Kidney glomerular epithelial cell (primary cell): ENCODE results near the gene CST7.
"Not testable (repeated sequence)": the region's sequence is repeated elsewhere in the genome, so short reads cannot be mapped to it uniquely, and the experiment has no call there.

Experiments used
- DNase-seq: peaks from one replicate; lab custom pipeline; 2025; lab: John Stamatoyannopoulos, UW

The CST7 gene, protein sequence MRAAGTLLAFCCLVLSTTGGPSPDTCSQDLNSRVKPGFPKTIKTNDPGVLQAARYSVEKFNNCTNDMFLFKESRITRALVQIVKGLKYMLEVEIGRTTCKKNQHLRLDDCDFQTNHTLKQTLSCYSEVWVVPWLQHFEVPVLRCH

DNA sequence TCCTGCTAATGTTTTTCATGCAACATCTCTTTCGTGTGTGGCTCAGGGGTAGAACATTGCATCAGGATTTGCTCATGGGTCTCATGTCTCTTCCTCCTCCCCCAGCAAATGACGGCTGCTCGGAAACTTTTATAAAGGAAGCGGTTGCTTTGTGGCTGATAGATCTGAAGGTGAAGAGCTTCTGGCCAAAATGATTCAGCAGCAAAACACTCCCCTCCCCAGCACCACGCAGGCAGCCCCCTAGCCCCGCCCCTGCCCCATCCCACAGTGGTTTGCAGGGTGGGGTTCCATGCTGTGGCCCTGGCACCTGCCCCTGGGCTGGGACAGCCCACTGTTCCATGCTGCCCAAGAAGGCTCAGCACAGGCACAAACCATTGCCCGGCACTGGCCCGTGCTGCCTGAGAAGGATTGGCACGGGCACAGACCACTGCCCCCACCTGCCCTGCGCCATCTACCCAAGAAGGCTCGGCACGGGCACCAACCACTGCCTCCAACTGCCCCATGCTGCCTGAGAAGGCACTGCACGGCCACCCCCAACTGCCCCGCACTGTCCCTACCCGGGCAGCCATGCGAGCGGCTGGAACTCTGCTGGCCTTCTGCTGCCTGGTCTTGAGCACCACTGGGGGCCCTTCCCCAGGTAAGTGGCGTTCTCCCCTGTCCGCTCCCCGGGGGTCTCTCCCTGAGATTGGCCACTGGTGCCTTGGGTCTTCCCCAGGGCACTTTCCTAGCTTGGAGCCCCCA, at the start of gene CST7:
Gene CST7, plus strand, starts transcription at position 331 of the 741 bp plus-strand sequence. Its CDS starts 237 bp downstream, at position 568.
- no peak for DNase-seq

DNA sequence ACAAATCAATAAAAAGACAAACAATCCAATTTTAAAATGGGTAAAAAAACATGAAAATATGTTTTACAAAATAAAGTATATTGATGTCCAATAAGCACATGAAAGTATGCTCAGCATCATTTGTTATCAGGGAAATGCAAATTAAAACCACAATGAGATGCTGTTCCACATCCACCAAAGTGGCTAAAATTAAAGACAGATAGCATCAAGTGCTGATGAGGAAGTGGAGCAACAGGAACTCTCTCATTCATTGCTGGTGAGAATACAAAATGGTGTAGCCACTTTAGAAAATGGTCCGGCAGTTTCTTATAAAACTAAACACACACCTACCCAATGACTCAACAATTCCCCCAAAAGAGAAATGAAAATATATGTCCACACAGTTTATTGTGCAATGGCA, 42.3 kb upstream of the CST7 start:
- no peak for DNase-seq

DNA sequence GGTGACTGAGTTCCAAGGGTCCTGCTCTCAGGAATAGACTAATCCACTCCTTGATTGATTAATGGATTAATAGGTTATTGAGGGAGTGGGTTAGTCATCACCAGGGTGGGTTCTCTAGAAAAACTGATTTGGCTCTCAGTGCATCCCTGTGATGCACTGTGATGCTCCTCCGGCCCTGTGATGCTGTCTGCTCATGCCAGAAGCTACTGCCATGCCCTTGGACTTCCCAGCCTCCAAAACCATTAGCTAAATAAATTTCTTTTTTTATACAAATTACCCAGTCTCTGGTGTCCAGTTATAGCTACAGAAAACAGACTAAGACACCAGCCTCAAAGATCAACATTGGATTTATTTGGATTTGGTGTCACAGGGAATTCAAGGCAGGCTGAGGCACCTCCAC, 40.4 kb upstream of the CST7 start:
- DNase-seq = no peak

DNA sequence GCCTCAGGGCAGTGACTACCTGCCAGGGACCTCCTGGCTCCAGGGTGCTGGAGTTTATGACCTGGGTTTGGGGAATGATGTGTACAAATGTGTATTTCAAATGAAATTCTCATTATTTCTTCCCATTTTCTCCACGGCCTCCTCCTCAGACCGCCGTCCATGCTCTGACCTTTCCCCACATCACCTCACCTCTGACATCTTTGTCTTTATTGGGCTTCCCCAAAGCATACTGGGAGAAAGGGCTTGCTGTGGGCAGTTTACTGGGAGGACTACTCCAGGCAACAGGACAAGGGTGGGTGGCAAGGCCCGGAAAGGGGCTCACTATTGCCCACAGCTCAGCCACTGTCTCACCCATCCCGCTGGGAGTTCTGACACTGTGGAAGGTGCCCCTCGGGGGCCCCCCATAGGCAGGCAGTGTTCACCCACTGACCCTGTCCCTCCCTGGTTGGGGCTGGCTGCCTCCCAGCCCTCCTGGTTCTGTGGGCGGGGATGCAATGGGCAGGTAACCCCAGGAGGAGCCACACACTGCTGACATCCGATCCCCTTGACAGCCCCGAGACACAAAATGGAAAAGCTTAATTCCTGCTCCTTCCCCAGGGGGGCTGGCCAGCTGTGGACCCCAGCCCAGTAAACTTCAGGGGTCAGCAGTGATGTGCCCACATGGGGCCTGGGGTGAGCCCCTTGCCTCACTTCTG, 39.8 kb upstream of the CST7 start:
- DNase-seq = no peak

DNA sequence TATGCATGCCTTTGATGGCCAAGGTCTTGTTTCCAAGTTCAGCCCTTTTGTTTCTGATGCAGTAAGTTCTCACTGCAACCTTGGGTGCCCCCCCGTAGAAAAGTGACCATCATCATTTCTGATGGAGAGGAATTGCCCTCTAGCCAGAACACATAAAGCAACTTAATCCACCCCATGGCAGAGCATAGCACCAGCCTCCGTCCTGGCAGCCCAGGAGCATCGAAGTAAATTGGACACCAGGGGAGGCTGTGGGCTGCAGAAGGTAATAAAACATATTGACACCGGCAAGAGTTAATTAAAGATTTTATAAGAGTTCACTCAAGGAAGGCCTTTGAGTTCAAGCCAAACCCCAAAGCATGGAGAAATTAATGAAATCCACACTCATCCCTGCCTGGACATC, 39.2 kb upstream of the CST7 start:
- no peak for DNase-seq

DNA sequence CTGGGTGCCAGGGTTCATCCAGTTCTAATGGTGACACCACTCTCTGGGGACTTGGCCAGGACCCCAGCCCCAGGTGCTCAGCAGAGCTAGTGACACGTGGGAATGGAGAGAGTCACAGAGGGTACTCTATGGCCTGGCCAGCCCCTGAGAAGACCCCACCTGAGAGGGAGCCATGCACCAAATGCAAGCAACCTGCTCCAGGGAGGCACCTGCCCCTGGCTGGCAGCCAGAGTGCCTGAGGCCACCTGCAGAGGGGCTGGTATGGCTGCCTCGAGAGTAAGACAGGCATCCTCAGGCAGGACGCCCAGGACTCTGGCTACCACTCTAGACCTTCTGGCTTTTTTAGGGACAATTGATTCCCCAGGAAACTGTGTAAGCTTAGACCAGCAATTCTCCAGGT, 38.6 kb upstream of the CST7 start:
- no peak for DNase-seq

DNA sequence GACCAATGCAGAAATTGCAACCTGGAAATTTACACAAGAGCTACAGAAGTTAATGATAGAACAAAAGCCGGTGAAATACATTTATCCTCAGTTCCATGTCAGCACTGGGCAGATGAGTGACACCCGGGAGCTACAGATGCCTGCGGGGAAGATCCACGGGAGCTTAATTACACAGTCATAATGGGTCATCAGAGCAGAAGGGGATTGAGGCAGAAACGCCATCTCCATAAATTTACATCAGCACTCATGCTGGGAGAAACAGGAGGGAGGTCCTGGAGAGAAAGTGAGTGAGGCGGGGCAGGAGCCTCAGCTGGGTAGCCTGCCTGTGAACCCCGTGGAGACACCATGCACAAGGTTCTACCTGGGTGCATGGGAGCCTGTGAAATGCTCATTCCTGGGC, 37.6 kb upstream of the CST7 start:
- no peak for DNase-seq

DNA sequence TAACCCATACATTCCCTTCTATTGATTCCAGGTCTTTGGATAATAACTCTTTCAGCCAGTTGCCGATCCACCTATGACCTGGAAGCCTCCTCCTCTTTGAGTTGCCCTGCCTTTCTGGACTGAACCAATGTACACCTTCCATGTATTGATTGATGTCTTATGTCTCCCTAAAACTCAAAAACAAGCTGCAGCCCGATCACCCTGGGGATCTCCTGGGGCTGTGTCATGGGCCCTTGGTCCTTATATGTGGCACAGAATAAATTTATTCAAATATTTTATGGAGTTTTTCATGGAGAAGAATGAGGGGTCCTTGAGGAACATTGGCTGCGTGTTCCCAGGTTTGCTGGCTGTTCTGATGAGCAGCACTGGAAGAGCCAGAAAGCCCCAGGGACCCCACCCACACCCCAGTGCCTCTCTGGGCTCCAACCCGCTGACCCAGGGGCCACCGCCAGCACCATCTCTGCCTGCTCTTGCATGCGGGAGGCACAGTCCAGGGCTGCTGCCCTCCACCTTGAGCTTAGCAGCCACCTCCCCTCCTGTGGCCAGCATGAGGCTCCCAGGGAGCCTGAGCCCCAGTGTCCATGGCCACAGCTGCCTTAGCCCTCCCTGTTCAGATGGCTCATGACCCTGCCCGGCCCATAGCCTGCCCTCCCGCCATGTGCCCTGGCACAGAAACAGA, 36.5 kb upstream of the CST7 start:
- no peak for DNase-seq

DNA sequence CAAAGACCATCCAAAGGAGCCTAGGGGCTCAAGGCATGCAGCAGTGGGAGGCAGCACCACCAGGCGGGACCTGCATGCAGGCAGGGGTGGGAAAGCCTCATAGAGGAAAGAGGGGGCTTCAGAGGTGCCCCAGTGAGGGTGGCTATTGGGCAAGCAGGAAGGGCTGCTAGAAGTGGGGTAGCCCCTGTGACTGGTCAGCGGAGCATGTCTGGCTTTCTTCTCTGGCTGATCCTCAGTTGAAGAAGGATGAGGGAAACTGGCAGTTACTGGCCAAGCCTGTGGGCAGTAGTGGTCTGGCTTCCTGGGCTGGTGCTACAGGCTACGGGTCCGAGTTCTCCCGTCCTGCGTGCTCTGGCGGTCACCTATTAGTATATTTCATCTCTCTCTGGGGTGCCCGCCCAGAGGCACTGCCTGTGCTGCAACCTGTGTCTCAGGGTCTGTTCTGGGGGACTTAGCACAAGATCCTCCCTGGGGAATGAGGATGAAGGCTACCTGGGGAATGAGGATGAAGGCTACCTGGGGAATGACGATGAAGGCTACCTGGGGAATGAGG, 35.9 kb upstream of the CST7 start:
- DNase-seq = no peak

DNA sequence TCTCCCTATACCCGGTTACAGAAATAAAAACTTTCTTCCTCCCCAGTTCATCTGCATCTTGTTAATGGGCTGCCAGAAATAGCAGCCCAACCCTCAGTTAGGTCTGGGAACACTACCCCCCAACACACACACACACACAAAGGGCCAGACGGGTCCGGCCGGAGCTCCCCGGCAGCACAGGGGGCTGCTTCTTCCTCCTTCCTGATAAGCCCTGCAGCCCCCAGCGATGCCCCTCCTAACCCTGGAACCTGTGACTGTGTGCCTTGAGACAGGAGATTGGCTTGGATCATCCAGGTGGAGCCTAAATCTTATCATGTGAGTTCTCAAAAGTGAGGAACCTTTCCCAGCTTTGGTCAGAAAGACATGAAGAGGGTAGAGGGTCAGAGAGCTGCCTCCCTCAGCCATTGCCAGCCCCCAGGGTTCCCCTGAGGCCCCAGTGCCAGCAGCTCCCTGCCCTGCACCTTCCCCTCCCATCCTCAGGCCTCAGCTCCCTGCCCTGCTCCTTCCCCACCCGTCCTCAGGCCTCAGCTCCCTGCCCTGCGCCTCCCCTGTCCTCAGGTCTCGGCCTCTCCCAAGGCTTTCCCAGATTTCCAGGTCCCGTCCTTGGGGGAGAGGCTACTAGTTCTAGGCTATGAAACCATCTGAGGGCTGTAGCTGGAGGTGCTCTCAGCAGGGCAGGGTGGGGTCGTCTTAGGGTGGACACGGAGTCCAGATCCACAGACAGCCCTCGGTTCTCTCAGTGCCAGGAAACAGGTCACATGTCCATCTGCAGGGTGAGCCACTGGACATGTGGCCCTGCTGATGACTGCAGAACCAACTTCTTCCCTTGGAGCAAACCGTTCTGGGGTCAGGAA, 34.5 kb upstream of the CST7 start:
- DNase-seq = no peak

DNA sequence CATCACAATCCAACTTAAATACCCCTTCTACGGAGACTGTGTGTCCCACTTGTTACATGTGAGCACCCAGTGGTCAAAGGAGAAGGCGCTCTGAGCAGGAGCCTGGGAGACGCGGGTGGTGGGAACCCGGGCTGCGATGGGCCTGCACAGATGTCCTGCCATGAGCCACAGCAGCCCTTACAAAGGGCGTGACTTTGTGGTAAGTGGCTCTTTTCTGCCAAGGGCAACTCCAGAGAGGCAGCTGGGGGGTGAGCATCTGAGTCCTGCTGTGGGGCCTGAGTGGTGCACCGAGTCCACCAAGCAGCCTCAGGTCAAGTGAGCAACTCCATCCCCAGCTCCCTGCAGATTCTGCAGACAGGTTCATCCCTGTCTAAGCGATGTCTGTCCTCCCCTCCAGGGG, 33.6 kb upstream of the CST7 start:
- DNase-seq = no peak

DNA sequence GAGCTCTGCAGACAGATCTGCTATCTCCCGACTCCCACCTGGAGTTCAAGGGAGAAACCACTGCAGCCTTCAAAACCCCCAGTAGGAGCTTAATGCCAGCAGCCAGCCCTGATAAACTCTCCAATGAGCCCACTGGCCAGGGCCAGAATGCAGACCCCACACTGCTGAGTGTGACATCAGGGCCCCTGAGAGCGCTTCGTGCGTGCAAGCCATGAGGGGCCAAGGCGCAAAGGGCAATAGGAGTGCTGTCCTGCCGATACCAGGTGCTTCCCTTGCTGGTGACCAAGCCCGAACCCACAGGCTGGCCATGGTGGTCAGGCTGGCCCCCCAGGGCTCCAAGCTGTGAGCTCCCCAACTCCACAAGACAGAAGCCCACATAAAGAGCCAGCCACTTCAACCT, 33.2 kb upstream of the CST7 start:
- no peak for DNase-seq

DNA sequence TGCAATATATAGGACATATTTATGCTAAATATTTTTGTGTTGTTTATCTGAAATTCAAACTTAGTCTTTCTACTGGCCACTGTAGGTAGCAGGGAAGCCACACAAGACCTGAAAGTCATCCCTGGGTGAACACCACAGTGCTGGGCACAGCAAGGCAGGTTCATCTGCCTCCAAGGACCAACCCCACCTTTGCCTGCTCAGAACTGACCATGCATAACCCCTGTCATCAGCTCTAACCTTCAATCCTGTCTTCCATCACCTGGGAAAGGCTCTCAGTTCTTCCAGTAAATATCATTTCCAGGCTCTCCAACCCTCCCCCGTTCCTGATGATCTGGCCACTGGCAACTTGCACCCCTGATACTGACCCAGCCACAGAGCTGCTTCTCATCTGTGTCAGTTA, 32.7 kb upstream of the CST7 start:
- DNase-seq = no peak

DNA sequence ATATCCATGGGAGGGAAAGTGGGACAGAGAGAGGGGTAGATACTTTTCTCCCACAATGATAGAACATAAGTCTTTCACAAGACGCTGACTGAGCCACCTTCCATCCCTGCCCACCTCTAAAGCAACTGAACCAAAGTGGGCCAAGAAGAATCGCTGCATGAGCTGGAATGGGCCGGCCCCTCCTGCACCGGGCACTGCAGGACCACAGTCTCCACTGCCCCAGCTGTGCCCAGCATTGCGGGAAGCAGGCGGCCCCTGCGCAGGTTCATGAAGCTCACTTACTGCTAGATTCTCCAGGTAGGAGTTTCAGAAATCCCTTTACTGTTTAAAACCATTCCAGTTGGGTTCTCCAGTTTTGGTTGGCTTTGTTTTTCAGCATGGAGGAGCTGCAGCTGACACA, 32.0 kb upstream of the CST7 start:
- no peak for DNase-seq

DNA sequence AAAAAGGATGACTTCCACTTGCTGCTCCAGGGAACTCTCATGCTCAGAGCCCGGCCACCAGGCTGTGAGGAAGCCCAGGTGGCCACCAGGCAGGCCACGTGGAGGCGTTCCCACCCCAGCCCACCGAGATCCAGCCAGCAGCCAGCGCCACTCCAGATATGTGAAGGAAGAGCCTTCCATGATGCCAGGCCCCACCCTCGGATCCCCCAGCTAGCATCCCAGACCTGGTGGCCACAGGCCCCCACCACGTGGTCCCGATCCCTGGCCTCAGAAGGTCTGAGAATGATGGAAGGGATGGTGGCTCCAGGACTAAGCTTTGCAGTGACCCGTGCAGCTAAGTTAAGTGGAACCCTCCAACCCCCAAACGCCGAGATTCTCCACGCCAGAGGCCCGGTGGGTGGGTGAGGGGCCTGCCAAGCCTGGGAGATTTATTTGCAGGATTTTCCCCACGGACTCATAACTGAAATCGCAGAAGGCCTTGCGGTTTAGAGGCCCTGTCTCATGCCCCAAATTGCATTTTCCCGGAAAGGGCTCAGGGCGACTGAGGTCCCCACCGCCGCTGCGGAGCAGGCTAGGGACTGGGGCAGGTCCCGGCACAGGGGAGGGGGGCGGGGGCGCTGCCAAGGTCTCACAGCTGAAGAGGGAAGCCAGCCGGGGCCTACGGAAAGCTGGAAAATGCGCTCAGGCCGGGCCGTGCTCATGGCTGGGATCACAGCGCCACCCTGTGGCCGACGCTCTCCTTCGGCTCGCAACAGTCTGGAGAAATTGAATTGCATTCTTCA, 31.1 kb upstream of the CST7 start:
- DNase-seq = peak; percentile 47

DNA sequence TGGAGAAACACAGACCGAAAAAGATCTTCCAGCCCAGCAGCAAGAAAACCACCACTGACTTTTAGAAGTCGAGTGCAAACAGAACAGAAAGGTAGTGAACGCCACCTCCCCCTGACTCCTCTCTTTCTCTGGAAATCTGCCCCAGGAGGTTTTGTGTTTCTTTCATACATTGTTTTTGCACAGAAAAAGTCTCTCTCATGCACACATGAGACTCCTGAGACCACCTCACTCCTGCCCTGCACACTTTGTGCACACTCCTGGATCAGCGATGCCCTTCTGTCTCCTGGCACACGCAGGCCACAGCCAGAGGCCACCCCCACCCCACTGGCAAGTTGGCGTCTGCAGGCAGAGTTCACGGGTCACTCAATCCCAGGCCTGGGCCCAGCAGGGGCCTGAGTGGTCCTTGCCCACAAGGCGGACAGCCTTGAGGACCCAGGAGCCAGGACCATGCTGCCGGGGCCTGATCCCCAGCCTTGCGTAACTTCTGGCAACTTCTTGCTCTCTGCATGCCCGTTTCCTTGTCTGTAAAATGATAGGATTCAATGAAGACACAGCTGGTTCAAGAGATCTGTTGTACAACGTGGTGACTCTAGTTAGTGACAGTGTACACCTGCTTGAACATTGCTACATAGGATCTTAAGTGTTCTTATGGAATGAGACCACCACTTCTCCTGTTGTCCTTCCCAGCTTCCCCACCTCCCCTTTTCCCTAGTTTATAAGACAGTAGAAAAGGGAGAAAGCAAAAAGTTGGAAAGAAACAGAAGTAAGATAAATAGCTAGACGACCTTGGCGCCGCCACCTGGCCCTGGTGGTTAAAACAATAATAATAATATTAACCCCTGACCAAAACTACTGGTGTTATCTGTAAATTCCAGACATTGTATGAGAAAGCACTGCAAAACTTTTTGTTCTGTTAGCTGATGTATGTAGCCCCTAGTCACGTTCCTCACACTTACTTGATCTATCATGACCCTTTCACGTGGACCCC, 30.2 kb upstream of the CST7 start:
- no peak for DNase-seq

DNA sequence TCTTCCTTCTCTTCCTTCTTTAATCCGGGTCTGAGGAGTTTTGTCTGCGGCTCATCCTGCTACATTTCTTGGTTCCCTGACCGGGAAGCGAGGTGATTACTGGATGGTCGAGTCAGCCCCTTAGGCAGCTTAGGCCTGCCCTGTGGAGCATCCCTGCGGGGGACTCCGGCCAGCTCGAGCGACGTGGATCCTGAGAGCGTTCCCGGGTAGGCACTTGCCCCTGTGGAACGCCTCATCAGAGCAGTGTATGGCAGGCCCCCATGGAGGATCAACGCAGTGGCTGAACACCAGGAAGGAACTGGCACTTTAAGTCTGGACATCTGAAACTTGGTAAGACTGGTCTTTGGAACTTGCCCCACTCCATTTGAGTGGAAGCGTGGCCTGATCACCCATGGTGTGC, 29.4 kb upstream of the CST7 start:
- not testable (repeated sequence) for DNase-seq

DNA sequence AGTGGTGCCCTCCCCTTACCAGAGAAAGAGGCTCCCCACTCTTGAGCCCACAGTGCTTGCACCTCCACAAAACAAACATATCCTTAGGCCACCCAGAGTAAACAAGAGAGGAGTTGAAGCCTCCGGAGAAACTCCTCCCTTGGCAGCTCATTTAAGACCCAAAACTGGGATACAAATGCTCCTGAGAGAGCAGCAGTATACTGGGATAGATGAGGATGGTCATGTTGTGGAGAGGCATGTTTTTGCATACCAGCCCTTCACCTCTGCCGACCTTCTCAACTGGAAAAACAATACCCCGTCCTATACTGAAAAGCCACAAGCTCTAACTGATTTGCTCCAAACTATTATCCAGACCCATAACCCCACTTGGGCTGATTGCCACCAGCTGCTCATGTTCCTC, 28.4 kb upstream of the CST7 start:
- DNase-seq = not testable (repeated sequence)

DNA sequence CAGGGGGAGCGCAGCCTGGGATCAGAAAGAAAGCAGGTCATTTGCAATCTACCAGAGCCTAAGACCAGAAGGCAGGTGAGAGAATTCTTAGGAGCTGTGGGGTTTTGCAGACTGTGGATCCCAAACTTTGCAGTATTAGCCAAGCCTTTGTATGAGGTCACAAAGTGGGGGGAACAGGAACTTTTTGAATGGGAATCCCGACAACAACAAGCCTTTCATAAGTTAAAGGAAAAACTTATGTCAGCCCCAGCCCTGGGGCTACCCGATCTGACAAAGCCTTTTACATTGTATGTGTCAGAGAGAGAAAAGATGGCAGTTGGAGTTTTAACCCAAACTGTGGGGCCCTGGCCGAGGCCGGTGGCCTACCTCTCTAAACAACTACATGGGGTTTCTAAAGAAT, 19.8 kb upstream of the CST7 start:
- DNase-seq = not testable (repeated sequence)
